H9 (cell line): ENCODE data around the gene CSNK2A2. TPM values are rescaled to one million over a fixed set of nuclear protein-coding genes. Genes with fewer than 3 reads are reported as not detected.

Experiments used
- DNase-seq: peaks from one replicate; pipeline ENCODE4 v3.0.0-alpha.2; 2017
- H2AFZ ChIP-seq: one replicate; pipeline ENCODE4 v1.6.1; 2013; ENCODE audit warnings: mild to moderate bottlenecking, low read length, control low read depth, moderate library complexity
- H2AK5ac ChIP-seq: 2 replicates; pipeline ENCODE4 v1.6.1; 2013; ENCODE audit warnings: low read length, control low read depth, mixed read lengths; ENCODE audit not compliant: insufficient read length
- H2BK120ac ChIP-seq: one replicate; pipeline ENCODE4 v1.6.1; 2013; ENCODE audit warnings: low read depth, mild to moderate bottlenecking, low read length, control low read depth, inconsistent platforms; ENCODE audit not compliant: poor library complexity, severe bottlenecking
- H2BK12ac ChIP-seq: 2 replicates; pipeline ENCODE4 v1.6.1; 2013; ENCODE audit warnings: low read length, control low read depth, mixed read lengths, low read depth; ENCODE audit not compliant: insufficient read length
- H2BK15ac ChIP-seq: 2 replicates; pipeline ENCODE4 v1.6.1; 2013; ENCODE audit warnings: low read depth, low read length, control low read depth
- H2BK20ac ChIP-seq: one replicate; pipeline ENCODE4 v1.6.1; 2013; ENCODE audit warnings: low read depth, mild to moderate bottlenecking, low read length, control low read depth, inconsistent platforms; ENCODE audit not compliant: poor library complexity, severe bottlenecking
- H2BK5ac ChIP-seq: 2 replicates; pipeline ENCODE4 v1.6.1; 2013; ENCODE audit warnings: low read length, control low read depth, mixed read lengths; ENCODE audit not compliant: insufficient read length
- H3K14ac ChIP-seq: 2 replicates; pipeline ENCODE4 v1.6.1; 2013; ENCODE audit warnings: low read length, control low read depth; ENCODE audit not compliant: insufficient read depth
- H3K18ac ChIP-seq: 2 replicates; pipeline ENCODE4 v1.6.1; 2013; ENCODE audit warnings: low read depth, mild to moderate bottlenecking, mixed read lengths, low read length, control low read depth; ENCODE audit not compliant: insufficient read length
- H3K23ac ChIP-seq: 2 replicates; pipeline ENCODE4 v1.6.1; 2013; ENCODE audit warnings: low read length, control low read depth, mixed read lengths, low read depth; ENCODE audit not compliant: insufficient read length
- H3K23me2 ChIP-seq: 2 replicates; pipeline ENCODE4 v1.6.1; 2013; ENCODE audit warnings: low read depth, mild to moderate bottlenecking, mixed read lengths, low read length, control low read depth; ENCODE audit not compliant: insufficient read length, poor library complexity, severe bottlenecking
- H3K27ac ChIP-seq: 2 replicates; pipeline ENCODE4 v1.5.1; 2013; ENCODE audit warnings: low read length, control low read depth, mixed read lengths, low read depth; ENCODE audit not compliant: insufficient read length
- H3K27me3 ChIP-seq: 2 replicates; pipeline ENCODE4 v1.6.1; 2013; ENCODE audit warnings: low read length, control low read depth, inconsistent platforms; ENCODE audit not compliant: insufficient read depth
- H3K4ac ChIP-seq: 2 replicates; pipeline ENCODE4 v1.6.1; 2013; ENCODE audit warnings: low read depth, mild to moderate bottlenecking, control low read depth, inconsistent platforms, low read length, moderate library complexity
- H3K4me1 ChIP-seq: 2 replicates; pipeline ENCODE4 v1.6.1; 2013; ENCODE audit warnings: low read length, control low read depth, inconsistent platforms; ENCODE audit not compliant: insufficient read depth
- H3K4me2 ChIP-seq: 2 replicates; pipeline ENCODE4 v1.6.1; 2013; ENCODE audit warnings: low read length, control low read depth, mixed read lengths; ENCODE audit not compliant: insufficient read length, insufficient read depth
- H3K56ac ChIP-seq: 2 replicates; pipeline ENCODE4 v1.6.1; 2013; ENCODE audit warnings: low read depth, mild to moderate bottlenecking, mixed read lengths, low read length, control low read depth; ENCODE audit not compliant: insufficient read length
- H3K79me1 ChIP-seq: 2 replicates; pipeline ENCODE4 v1.6.1; 2013; ENCODE audit warnings: low read depth, mild to moderate bottlenecking, moderate library complexity, low read length, control low read depth, inconsistent platforms; ENCODE audit not compliant: insufficient read depth, poor library complexity, severe bottlenecking
- H3K79me2 ChIP-seq: 2 replicates; pipeline ENCODE4 v1.6.1; 2013; ENCODE audit warnings: low read length, control low read depth, inconsistent platforms; ENCODE audit not compliant: insufficient read depth
- H3K9ac ChIP-seq: 2 replicates; pipeline ENCODE4 v1.6.1; 2013; ENCODE audit warnings: low read length, control low read depth, mixed read lengths; ENCODE audit not compliant: insufficient read length; ENCODE audit errors: extremely low read depth
- H3K9me3 ChIP-seq: one replicate; pipeline ENCODE4 v1.6.1; 2013; ENCODE audit warnings: low read depth, low read length, inconsistent platforms; ENCODE audit not compliant: control insufficient read depth
- H3T11ph ChIP-seq: one replicate; pipeline ENCODE4 v1.6.1; 2013; ENCODE audit warnings: mild to moderate bottlenecking, low read length, control low read depth, inconsistent platforms
- H4K20me1 ChIP-seq: one replicate; pipeline ENCODE4 v1.6.1; 2013; ENCODE audit not compliant: control insufficient read depth, insufficient read length, insufficient read depth
- H4K5ac ChIP-seq: 2 replicates; pipeline ENCODE4 v1.6.1; 2013; ENCODE audit warnings: low read depth, mild to moderate bottlenecking, mixed read lengths, low read length, control low read depth; ENCODE audit not compliant: insufficient read length
- H4K8ac ChIP-seq: replicated peaks from 2 replicates; pipeline ENCODE4 v1.6.1; 2013; ENCODE audit warnings: low read length, control low read depth, mixed read lengths, low read depth; ENCODE audit not compliant: insufficient read length
- H4K91ac ChIP-seq: 2 replicates; pipeline ENCODE4 v1.6.1; 2013; ENCODE audit warnings: low read depth, mild to moderate bottlenecking, moderate library complexity, mixed read lengths, low read length, control low read depth; ENCODE audit not compliant: insufficient read length
- H3K27ac Mint-ChIP-seq, 3 experiments: 2 replicates in 2 of 3; 3 replicates in 1 of 3; pipeline ENCODE4 v1.8.0; 2020 to 2021; ENCODE audit warnings: mixed read lengths in 3 of 3, mild to moderate bottlenecking in 1 of 3, moderate library complexity in 1 of 3
- H3K27me3 Mint-ChIP-seq: 2 replicates; pipeline ENCODE4 v1.8.0; 2021; ENCODE audit warnings: low read depth, mild to moderate bottlenecking, moderate library complexity, mixed read lengths
- H3K36me3 Mint-ChIP-seq, 3 experiments: 2 replicates in 2 of 3; 3 replicates in 1 of 3; pipeline ENCODE4 v1.8.0; 2020 to 2021; ENCODE audit warnings: low read depth in 3 of 3, mixed read lengths in 3 of 3; ENCODE audit not compliant: insufficient read depth in 1 of 3
- H3K4me1 Mint-ChIP-seq, 2 experiments: 2 replicates each; pipeline ENCODE4 v1.8.0; 2020; ENCODE audit warnings: mixed read lengths in 2 of 2
- H3K4me3 Mint-ChIP-seq, 2 experiments: 2 replicates in 1 of 2; 3 replicates in 1 of 2; pipeline ENCODE4 v1.8.0; 2020 to 2021; ENCODE audit warnings: mild to moderate bottlenecking in 2 of 2, mixed read lengths in 2 of 2, moderate library complexity in 1 of 2
- H3K9me3 Mint-ChIP-seq, 2 experiments: 2 replicates in 1 of 2; 3 replicates in 1 of 2; pipeline ENCODE4 v1.8.0; 2020; ENCODE audit warnings: mild to moderate bottlenecking in 2 of 2, mixed read lengths in 2 of 2, moderate library complexity in 1 of 2
- CTCF ChIP-seq: fragments of 200-600 bp; sonication (generic); conservative IDR thresholded peaks from 3 replicates; pipeline ENCODE4 v1.8.0; 2021; ENCODE audit warnings: antibody characterized with exemption, mild to moderate bottlenecking
- WGBS: extraction: QIAGEN DNeasy Blood & Tissue Kit; methylation state at CpG from one replicate; pipeline ENCODE4 v1.1.7; 2013; ENCODE audit warnings: missing lambda C conversion rate, low lambda C conversion rate, mixed read lengths; ENCODE audit not compliant: insufficient read length; ENCODE audit errors: extremely low coverage; 5-methylcytosine and 5-hydroxymethylcytosine counted together
- total RNA-seq: library from RNA; stranded (reverse); gene quantifications from 2 replicates; pipeline ENCODE4 v1.2.1, GENCODE V29; 2021

Gene CSNK2A2
- total RNA-seq, 1 experiment from 2014 or later = 134 TPM

GRCh38 chr16:58126451-58126961 is 71.4 kb downstream of the CSNK2A2 start:
- no peak overlapping the region for H3T11ph ChIP-seq
- no peak overlapping the region for H3K4ac ChIP-seq
- WGBS = no CpG with 5 or more reads among the region's 4 CpGs
- no peak overlapping the region for H3K4me2 ChIP-seq
- no peak overlapping the region for H3K27ac ChIP-seq
- H3K4me1 ChIP-seq = peaks cover 12% of the 10 kb centered on the region
- no peak overlapping the region for H2BK120ac ChIP-seq
- Mint-ChIP-seq H3K4me1 (peaks cover 34 to 35% of the 10 kb centered on the region in 2 experiments), H3K27me3 (no peaks in the 10 kb centered on the region), H3K4me3 (no peak overlapping the region), H3K27ac (no peak overlapping the region), H3K36me3 (no peaks in the 10 kb centered on the region), H3K9me3 (no peaks in the 10 kb centered on the region; a peak in 1 of 5 replicates)
- no peak overlapping the region for H2BK15ac ChIP-seq
- H3K56ac ChIP-seq = no peak overlapping the region
- no peak for TF ChIP-seq CTCF
- no peak overlapping the region for H4K5ac ChIP-seq
- peaks cover 6% of the 10 kb centered on the region for H3K23me2 ChIP-seq
- H2BK5ac ChIP-seq = no peak overlapping the region
- no peak overlapping the region for H3K14ac ChIP-seq
- H3K9me3 ChIP-seq = no peaks in the 10 kb centered on the region
- no peaks in the 10 kb centered on the region for H3K27me3 ChIP-seq
- H4K20me1 ChIP-seq = no peaks in the 10 kb centered on the region
- H4K91ac ChIP-seq = no peak overlapping the region
- H3K79me2 ChIP-seq = peaks cover 27% of the 10 kb centered on the region
- no peak overlapping the region for H2AK5ac ChIP-seq
- no peak overlapping the region for H2BK20ac ChIP-seq
- no peak overlapping the region for H3K18ac ChIP-seq
- no peak for DNase-seq
- no peak overlapping the region for H2BK12ac ChIP-seq
- no peak overlapping the region for H3K23ac ChIP-seq
- no peak overlapping the region for H3K9ac ChIP-seq
- peaks cover 13% of the 10 kb centered on the region for H3K79me1 ChIP-seq
- no peak overlapping the region for H4K8ac ChIP-seq
- H2AFZ ChIP-seq = no peak overlapping the region
